Stimulated activated CD8-positive, alpha-beta memory T cell treated with anti-CD3 and anti-CD28 coated beads, Interleukin-12 subunit alpha, Interleukin-12 subunit beta, amount 100 ng/mL, for 4 hours (primary cell): ENCODE results near the gene RALGAPA2.

Source experiments
- DNase-seq: peaks from one replicate; pipeline ENCODE4 v3.0.0-alpha.2; 2020; ENCODE audit warnings: low read depth

RALGAPA2 gene

DNA sequence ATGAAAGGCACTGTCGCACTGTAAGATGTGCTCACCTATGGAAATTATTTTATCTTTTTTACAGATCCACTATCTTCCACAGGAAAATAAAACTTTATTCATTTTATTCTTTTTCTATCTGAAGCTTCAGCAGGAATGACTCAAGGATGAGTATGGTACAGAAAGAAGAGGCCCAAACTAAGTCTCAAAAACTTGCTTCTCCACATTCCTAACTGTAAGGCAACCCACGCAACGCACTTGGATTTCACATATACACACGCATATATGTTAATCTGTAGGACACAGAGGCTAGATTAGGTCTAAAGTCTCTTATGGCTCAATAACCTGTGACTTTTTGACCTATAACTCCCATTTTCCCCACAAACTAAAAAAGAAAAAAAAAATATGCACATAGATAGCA lies 81.9 kb downstream of the RALGAPA2 start:
- DNase-seq = no peak

DNA sequence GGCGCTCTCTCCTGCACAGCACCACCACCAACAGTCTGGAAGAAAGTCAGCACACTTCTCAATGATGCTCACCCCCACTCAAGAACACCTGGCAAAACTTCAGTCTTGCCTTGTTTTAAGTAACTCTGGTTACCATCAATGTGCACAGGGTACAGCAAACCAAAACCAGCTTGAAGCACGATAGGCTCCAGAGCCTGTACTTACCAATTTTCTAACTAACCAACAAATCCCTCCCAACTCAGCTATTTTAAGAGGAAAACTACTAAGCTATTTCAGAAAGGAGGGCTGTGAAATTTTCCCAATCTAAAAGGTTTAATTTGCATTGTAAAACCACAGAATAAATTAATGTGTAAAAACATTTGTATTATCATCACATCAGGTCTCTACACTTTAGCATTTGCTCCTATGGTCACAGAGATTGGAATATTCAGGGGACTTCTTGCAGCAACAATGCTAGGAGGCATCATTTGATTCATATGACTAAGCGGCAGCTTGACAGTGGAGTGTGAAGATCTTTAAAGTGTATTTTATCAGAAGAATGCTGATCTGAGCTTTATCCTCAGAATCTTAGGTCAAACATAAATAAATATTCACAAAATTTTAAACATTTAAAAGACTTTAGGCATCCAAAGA lies 82.8 kb downstream of the RALGAPA2 start:
- no peak for DNase-seq

DNA sequence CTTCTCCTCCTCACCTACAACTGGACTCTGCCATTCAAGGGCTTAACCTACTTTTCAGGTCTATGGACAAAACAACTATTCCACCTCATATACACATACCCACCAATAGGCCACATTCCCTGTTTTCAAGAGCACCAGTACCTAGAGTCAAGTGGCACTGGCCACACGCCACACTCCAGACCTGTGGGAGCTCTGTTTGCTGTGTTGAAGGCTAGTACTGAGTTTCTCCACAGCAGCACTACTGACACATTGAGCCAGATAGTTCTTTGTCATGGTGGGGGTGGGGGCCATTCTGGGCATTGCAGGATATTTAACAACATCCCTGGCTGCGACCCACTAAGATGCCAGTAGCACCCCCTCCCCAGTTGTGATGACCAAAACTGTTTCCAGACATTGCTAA lies 84.1 kb downstream of the RALGAPA2 start:
- DNase-seq = no peak

DNA sequence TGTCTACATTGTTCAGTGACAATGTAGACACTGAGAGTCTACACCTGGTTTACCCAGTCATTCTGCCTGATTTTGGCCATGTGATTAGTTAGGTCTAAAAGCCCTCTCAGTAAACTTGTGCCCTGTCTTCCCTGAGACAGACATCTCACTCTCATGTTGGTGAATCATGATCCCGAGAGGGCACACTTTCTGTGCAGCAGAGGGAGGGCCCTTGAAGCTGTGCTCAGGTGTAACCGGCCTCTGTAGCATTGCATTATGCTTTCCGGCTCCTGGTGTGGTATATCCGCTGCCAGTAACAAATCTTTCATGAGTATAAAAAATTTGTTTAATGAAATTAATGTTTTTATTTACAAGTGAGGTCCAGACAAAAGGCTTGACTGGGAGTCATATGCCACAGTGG lies 85.0 kb downstream of the RALGAPA2 start:
- no peak for DNase-seq

DNA sequence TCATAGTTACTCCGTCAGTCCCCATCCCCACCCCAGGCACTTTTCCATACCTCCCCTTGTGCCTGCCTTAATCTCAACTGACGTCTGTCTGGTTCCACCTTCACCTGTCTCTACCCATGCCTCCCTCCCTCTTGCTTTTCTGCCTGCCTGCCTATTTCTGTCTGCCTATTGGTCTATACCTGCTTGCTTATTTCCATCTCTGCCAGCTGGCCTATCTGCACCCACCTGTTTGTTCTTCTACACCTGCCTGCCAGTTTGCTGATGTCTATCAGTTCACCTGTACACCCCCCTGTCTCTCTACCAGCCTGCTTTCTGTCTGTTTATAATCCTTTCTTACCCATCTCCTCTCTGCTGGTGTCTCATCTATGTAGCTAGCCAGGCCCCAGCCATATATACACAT lies 87.5 kb downstream of the RALGAPA2 start:
- DNase-seq = no peak

DNA sequence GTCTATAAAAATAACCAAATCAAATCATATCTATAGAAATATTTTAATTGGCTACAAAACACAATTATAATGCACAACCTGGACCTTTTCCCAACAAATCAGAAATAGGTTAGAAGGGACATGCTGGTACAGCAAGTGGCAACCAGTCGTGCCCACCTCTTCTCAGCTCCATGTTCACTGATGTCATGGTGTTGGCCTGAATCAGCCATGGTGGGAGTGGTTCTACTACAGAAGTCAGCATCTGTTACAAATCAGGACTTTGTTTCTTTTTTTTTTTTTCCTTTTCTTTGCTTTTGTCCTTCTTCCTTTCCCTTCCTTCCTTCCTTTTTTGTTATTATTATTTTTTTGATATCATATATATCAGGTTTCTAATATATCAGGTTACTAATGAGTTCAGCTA lies 91.2 kb downstream of the RALGAPA2 start:
- no peak for DNase-seq

DNA sequence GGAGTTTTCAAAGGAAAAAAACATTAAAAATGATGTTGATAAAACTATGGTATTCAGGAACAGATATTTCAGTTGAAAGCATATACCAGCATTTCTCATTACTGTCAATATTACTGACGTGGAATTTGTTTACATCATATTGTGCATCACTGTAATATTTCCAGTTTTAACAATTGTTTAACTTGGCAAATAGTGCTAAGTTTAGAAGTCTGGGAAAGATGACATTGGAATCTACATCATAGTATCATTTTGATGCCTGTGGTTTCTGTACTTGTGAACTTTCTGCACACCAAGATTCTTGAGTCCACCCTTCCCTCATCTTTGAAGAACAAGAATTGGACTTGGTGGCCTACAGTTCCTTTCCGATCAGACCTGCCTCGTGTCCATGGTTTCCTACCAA lies 98.1 kb downstream of the RALGAPA2 start:
- DNase-seq = no peak

DNA sequence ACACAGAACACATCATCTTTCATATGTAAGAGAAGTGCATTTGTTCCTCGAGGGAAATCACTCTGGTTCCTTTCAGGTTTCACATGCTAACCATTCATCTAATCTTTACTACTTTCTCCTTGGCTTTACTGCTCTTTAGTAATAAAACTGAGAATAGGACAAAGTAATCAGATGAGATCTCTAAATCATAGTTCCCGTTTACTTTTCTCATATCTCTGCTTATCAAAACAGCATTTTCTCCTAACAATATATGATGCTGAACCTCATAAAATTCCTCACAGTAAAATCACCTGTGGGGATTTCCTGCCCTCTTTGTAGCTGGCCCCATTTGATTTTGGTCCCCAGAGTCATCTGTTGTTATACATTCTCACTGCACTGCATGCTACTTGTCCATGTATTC lies 100.2 kb downstream of the RALGAPA2 start:
- no peak for DNase-seq

DNA sequence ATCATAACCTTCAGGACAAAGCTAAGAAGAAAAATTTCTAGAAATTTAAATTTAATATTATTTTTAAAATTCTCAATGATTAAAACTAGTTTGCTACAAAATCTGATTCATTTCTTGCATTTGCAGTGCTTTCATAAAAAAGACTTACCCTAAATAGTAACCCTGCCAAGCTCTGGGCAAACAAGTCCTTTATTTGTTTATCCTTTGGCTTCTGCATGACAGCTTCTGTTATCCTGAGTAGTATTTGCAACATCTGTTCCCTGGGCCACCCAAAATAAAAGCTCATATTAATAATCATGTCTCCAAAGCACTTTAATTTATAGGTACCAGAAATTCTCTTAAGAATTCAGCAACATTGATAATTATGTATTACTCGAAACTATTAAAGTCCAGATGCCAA lies 101.3 kb downstream of the RALGAPA2 start:
- DNase-seq = no peak

DNA sequence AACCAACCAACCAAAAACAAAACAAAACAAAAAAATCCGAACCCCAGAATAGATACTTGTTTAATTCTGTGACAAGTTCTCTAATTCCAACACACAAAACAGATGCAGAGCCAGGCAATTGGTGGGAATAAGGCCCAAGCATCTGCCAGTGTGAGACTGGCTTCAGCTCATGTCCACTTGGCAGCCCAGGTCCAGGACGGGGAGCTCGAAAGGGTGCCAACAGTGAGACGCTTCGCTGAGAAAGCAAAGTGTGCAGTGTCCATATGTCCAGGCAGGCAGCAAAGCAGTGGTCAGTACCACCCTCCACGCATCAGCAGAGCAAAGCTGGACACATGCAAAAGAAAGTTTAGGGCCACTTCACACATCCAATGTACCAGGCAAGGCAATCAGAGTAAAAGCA lies 102.9 kb downstream of the RALGAPA2 start:
- no peak for DNase-seq

DNA sequence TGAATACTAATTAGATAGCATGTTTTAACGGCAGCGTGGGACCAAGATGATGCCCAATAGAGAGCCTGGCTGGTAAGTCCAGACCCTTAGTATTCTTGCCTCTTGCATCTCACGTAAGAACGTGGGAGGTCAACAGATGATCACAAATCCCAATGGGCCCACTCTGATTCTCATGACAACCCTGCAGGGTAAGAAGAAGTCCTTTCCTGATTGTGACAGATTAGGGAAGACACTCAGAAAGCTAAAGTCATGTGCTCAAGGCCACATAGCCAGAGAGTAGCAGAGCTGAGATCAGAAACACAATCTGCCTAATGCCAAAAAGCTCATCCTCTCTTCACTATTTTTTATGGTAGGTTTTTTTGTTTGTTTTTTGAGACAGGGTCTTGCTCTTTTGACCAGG lies 103.8 kb downstream of the RALGAPA2 start:
- no peak for DNase-seq

DNA sequence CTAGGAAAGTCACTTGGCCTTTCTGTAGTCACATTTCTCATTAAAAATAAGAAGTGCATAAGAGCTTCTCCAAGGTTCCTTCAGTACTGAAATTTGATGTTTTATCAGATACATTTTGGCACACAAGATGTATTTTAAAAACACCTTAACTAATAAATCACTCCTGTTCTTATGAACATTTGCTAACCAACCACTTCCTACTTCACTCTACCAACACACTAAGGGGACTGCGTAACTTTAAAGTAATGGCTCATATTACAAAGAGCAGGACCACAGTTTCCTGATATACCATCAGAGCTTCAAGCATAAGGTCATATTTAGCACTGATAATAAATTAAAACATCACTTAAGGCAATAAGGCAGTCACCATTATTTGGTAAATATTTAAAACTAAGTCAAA lies 104.4 kb downstream of the RALGAPA2 start:
- DNase-seq = no peak

DNA sequence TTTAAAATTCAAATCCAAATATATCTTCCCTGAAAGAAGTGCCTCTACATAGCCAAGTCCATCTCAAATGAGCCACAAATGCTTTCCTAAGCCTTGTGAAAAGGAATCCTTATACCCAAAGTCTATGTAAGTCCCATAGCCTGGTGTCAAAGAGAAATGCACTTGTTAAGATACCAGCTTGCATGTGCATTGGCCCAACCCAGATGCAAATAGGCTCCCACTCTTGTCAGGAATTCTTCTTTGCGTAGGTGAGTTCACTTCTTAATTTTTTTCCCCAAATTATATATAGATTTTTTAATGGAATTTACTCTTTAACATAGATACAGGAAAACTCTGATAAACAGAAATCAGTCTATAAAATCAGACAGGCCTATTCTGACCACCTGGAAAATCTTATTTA lies 105.6 kb downstream of the RALGAPA2 start:
- no peak for DNase-seq

DNA sequence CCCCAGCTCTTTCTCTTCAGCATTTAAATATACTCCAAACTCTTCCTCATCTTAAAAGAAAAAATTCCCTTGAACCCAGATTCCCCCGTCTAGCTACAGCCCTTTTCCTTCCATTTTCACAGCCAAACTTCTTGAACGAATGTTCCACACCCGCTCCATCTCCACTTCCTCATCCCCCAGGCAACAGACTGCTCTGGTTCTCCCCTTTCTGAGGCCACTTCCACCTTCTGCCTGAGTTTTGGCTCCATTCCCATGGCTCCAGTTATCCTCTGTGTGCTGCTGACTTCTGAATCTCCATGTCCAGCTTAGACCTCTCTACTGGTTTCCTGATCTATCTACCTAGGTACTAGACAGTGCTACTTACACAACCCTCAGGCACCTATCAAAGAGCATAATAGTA lies 106.4 kb downstream of the RALGAPA2 start:
- no peak for DNase-seq

DNA sequence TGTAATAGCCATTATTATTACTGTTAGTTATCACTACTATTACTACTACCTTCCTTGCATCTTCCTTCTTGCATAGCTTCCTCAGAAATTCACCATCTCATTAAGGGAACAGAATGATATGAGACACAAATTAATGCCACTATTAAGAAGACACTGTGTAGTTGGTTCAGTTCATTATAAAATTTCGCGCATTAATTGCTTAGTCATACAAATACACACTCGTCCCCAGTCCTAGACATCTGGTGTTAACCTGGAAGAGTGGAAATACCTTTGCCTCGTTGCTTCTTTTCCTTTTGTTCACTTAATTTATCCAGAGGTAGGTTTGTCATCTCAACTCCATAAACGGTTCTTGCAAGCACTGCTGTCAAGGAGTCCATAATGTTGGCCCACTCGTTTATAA lies 107.5 kb downstream of the RALGAPA2 start:
- no peak for DNase-seq

DNA sequence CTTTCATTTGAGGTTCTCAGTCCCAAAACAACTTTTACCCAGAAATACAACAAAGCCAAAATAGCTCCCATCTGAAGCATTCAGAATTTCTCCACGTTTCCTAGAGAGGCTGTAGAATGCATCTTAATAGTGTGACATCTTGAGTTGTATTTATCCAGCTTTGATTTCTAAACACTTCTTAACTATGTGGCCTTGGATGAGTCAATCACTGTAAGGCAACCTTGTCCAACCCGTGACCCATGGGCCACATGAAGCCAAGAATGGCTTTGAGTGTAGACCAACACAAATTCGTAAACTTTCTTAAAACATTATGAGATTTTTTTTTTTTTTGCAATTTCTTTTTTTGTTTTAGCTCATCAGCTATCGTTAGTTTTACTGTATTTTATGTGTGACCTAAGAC lies 108.1 kb downstream of the RALGAPA2 start:
- no peak for DNase-seq

DNA sequence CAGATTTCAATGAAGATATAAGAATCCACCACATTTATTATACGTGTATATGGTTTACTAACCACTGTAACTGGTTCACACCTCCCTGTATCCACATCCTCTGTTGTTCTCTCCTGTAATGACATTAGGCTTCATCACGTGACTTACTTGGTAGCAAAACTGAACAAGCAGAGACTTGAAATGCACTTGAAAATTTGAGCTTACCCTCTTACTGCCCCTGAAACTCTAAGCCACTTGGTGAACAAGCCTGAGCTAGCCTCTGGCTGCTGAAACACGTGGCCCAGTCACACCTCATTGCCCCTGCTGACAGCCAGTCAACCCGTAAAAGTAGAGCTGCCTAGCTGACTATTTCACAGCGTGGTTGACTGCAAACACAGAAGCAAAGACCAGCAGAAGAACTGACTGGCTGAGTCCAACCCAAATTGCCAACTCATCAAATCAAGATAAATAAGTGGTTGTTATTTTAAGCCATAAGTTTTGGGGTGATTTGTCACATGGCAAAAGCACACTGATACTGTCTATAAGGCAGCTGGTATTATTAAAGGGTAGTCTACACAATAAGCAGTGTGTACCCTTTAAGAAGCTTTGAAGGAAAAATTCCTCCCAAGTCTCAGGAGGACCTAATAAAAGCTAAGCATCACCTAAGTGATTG lies 109.0 kb downstream of the RALGAPA2 start:
- DNase-seq = no peak

DNA sequence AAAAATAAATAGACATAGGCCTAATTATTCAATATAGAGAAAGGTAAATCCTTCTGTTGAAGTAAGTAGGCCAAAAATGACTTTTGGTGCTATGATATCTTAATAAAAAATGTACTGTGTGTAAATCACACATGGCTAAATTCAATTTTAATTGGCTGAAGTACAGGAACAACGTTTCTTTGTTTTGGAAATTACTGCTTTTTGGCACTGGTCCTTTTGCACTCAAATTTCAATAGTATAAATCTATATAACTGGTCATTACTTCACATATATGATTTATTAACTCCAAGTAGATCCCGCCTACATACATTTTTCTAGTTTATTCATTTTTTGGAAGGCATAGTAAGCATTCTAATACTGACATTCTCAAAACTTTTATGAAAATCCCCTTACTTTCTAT lies 114.5 kb downstream of the RALGAPA2 start:
- no peak for DNase-seq

DNA sequence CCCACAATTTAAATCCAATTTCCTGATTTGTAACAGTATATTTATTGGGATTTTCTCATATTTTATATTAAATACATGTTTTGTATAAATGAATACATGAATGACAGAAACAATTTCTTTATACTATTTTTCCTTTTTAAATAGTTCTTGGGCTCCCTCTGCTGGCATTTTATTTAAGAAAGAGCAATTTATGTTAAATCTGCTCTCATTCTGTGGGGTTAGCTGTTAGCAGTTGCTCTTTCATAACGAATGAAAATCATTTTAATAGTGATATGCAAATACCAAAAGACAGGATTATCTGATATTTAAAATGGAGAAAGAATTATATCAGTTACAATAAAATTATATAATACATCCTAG lies 118.3 kb downstream of the RALGAPA2 start:
- DNase-seq = no peak

DNA sequence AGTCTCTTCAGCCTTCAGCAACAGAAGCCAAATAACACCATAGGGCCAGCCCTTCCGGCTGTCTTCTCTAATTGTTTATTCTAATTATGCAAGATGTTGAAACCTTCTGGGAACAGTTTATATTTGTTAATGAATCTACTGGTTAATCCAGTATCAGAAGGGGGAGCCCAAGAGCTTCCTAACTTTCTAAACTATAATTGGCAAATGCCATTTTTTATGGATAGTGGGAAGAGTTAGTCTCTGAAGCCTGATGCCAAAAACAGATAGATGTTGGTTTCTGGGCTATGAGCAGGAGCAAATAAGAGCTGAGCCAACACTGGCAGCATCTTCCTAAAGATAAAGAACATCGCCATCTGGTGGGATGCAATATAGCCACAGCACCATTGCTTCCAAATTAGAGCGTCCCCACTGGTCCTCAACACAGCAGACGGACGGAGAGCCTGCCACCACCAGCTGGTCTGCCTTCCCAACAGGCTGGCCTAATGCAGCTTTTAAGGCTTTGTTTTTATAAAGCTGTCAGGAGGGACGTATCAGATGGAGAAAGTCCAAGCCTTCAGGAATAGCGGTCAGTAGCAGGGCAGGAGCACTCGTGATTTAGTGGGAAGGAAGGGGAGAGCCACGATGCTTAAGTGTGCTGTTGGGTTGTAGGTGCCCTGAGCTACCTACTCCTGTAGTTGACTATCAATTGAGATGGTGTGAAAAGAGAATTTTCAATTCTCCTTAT lies 118.8 kb downstream of the RALGAPA2 start:
- DNase-seq = no peak

DNA sequence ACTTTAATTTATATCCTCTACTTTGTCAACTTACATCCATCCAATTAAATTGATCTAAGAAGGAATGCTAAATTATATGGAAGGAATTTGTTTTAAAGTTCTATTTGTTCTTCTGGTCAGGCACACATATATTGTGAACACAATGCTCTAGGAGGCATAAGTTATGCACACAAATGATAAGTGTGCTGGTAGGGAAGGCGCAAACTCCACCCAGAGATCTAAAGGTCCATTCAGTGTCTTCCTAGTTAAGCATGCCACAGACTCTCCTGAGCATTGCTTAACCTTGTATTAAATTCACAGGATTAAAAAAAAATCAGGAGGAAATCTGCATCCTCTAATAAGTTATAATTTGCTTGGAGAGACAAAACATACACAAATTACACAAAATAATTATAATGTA lies 127.3 kb downstream of the RALGAPA2 start:
- no peak for DNase-seq

DNA sequence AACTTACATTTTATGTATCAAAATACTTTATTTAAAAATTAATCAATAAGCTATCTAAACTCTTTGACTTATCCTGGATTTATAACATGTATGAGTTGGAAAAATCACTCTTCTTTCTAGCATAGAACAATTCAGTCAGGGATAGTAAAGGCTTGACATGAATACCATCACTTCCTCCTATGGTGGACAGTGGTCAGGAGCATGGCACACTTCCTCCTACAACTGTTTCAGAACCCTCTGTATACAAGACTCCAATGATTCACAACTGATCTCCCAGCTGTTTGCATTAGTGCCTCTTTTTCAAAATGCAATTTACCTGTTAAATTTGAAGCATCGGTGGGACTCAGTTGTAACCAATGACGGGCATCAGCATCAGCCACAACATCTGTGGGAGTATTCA lies 129.7 kb downstream of the RALGAPA2 start:
- DNase-seq = no peak

DNA sequence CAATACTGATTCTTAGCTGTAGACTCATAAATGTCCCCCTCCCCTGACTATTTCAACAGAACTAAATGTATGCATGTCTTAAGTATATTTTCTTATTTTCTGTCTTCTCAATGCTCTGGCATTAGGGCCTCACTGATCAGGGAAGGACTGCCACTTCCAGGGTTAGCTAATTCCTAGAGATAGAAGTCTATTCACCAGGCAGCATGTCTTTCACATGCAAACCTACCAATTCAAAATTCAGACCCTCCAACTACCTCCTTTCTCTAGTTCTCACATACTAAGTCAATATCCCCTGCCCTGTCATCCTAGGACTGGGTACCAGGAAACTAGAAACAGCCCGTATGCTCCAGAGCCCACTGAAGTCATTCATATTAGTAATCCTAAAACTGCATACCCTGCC lies 132.3 kb downstream of the RALGAPA2 start:
- no peak for DNase-seq

DNA sequence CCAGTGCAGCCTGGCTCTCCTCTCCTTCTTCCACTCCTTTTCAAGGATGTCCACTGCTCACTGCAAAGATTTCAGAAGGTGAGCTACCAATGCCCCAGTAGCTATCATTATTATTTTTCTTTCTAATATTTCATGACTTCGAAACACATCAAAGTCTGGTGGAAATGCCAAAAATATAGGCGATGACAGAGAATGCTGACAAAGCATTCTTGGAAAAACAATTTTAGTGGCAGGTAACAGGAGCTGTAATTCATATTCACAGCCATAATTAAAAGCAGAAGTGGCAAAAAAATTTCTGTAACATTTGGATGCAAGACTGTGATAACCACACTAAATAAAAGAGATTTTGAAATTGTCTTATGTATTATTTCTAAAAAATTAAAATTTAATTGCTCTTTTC lies 133.6 kb downstream of the RALGAPA2 start:
- DNase-seq = no peak
